GM12878 (cell line): ENCODE data around the gene ELAVL3. TPM values are rescaled to one million over a fixed set of nuclear protein-coding genes. Genes with fewer than 3 reads are reported as not detected.
A peak's percentile ranks its signal among the peaks of the same experiment; 100 is the strongest.

Source experiments
- BCL11A ChIP-seq: IDR thresholded peaks from 2 replicates; pipeline ENCODE4 v1.6.1; 2011; ENCODE audit warnings: low read depth, low read length
- BRCA1 ChIP-seq: IDR thresholded peaks from 2 replicates; pipeline ENCODE4 v1.6.1; 2011; ENCODE audit warnings: low read depth, low read length, improper control_type of control experiment
- CREM ChIP-seq: IDR thresholded peaks from 2 replicates; pipeline ENCODE4 v1.6.1; 2014; ENCODE audit warnings: antibody characterized with exemption, low read depth
- DPF2 ChIP-seq: fragments of 450-650 bp; IDR thresholded peaks from 2 replicates; pipeline ENCODE4 v1.6.1; 2017; ENCODE audit warnings: mild to moderate bottlenecking
- EP300 ChIP-seq, 2 experiments: fragments of 150-350 bp in 1 of 2; IDR thresholded peaks; 2 replicates each; pipeline ENCODE4 v1.6.1; 2011 to 2012; ENCODE audit warnings: low read depth in 2 of 2, low read length in 2 of 2, borderline replicate concordance in 1 of 2, improper control_type of control experiment in 1 of 2, inconsistent platforms in 1 of 2; ENCODE audit not compliant: control insufficient read depth in 1 of 2
- FOXM1 ChIP-seq: IDR thresholded peaks from 2 replicates; pipeline ENCODE4 v1.6.1; 2012; ENCODE audit warnings: low read depth, mild to moderate bottlenecking, inconsistent platforms, low read length, moderate library complexity
- HDGF ChIP-seq: fragments of 450-650 bp; IDR thresholded peaks from 2 replicates; pipeline ENCODE4 v1.6.1; 2016; ENCODE audit warnings: antibody characterized with exemption
- IRF4 ChIP-seq: IDR thresholded peaks from 2 replicates; pipeline ENCODE4 v1.6.1; 2011; ENCODE audit warnings: low read depth, low read length
- MTA2 ChIP-seq: fragments of 450-650 bp; IDR thresholded peaks from 2 replicates; pipeline ENCODE4 v1.6.1; 2016; ENCODE audit warnings: low read depth, mild to moderate bottlenecking, moderate library complexity
- MTA3 ChIP-seq: IDR thresholded peaks from 2 replicates; pipeline ENCODE4 v1.6.1; 2012; ENCODE audit warnings: low read length, inconsistent platforms, borderline replicate concordance
- NBN ChIP-seq: fragments of 450-650 bp; IDR thresholded peaks from 2 replicates; pipeline ENCODE4 v1.6.1; 2016
- NFIC ChIP-seq: IDR thresholded peaks from 2 replicates; pipeline ENCODE4 v1.6.1; 2012; ENCODE audit warnings: low read depth, mild to moderate bottlenecking, inconsistent platforms, low read length, moderate library complexity
- NRF1 ChIP-seq: conservative IDR thresholded peaks from 2 replicates; pipeline ENCODE4 v1.6.1; 2011; ENCODE audit warnings: mild to moderate bottlenecking, low read depth, low read length, improper control_type of control experiment
- POU2F2 ChIP-seq: IDR thresholded peaks from 3 replicates; pipeline ENCODE4 v1.6.1; 2011; ENCODE audit warnings: low read depth, mild to moderate bottlenecking, low read length, borderline replicate concordance
- RCOR1 ChIP-seq: conservative IDR thresholded peaks from 2 replicates; pipeline ENCODE4 v1.6.1; 2012; ENCODE audit warnings: low read depth, low read length, improper control_type of control experiment
- RFX5 ChIP-seq: IDR thresholded peaks from 2 replicates; pipeline ENCODE4 v1.6.1; 2011; ENCODE audit warnings: low read depth, low read length, improper control_type of control experiment
- RUNX3 ChIP-seq: IDR thresholded peaks from 2 replicates; pipeline ENCODE4 v1.6.1; 2012; ENCODE audit warnings: low read length, inconsistent platforms
- SMARCA5 ChIP-seq: fragments of 450-650 bp; IDR thresholded peaks from 2 replicates; pipeline ENCODE4 v1.6.1; 2017; ENCODE audit warnings: mild to moderate bottlenecking
- TAF1 ChIP-seq: IDR thresholded peaks from 2 replicates; pipeline ENCODE4 v1.6.1; 2011; ENCODE audit warnings: mild to moderate bottlenecking, low read depth, low read length, borderline replicate concordance
- TARDBP ChIP-seq: IDR thresholded peaks from 2 replicates; pipeline ENCODE4 v1.6.1; 2016; ENCODE audit warnings: borderline replicate concordance
- WRNIP1 ChIP-seq: IDR thresholded peaks from 2 replicates; pipeline ENCODE4 v1.6.1; 2011; ENCODE audit warnings: low read depth, low read length, improper control_type of control experiment, borderline replicate concordance
- YBX1 ChIP-seq: fragments of 450-650 bp; IDR thresholded peaks from 2 replicates; pipeline ENCODE4 v1.6.1; 2016; ENCODE audit warnings: antibody characterized with exemption
- YY1 ChIP-seq: IDR thresholded peaks from 2 replicates; pipeline ENCODE4 v1.6.1; 2011; ENCODE audit warnings: low read depth, mild to moderate bottlenecking, low read length
- ZNF207 ChIP-seq: fragments of 450-650 bp; IDR thresholded peaks from 2 replicates; pipeline ENCODE4 v1.6.1; 2014; ENCODE audit warnings: antibody characterized with exemption, mild to moderate bottlenecking, borderline replicate concordance
- ZNF274 ChIP-seq: IDR thresholded peaks from one replicate; pipeline ENCODE4 v1.8.0; 2011; ENCODE audit not compliant: insufficient read length, insufficient read depth
- ZNF384 ChIP-seq: IDR thresholded peaks from 2 replicates; pipeline ENCODE4 v1.6.1; 2012; ENCODE audit warnings: low read depth, mild to moderate bottlenecking, low read length, improper control_type of control experiment, borderline replicate concordance
- polyA plus RNA-seq, 11 experiments: library from polyadenylated mRNA; depleted of rRNA in 4 of 11; unstranded in 6 of 11; stranded (reverse) in 5 of 11; fragments of >200 nt; fragmentation: Nextera tagmentation in 4 of 11; fragmentation: Illumina TruSeq in 1 of 11; extraction: Ambion mirVana in 4 of 11; extraction: Trizol in 1 of 11; gene quantifications; 1 replicate in 1 of 11; 2 replicates in 10 of 11; pipeline versions ENCODE4 v1.2.1 to v1.2.3, GENCODE V29; 2011 to 2016; ENCODE audit warnings: inconsistent platforms in 2 of 11, missing spikeins in 2 of 11, low read depth in 1 of 11
- total RNA-seq, 4 experiments: library from RNA; depleted of rRNA in 3 of 4; stranded (reverse); fragments of >200 nt in 3 of 4; fragmentation: Illumina TruSeq in 1 of 4; extraction: Trizol in 1 of 4; gene quantifications; 2 replicates each; pipeline versions ENCODE4 v1.2.1 to v1.2.3, GENCODE V29; 2013 to 2021
- TF ChIP-seq, protein P1 (sequence below): IDR thresholded peaks from 2 replicates; pipeline ENCODE4 v1.6.1; 2012; ENCODE audit warnings: mild to moderate bottlenecking, low read depth, low read length
- TF ChIP-seq, protein P2 (sequence below): IDR thresholded peaks from 2 replicates; pipeline ENCODE4 v1.6.1; 2012; ENCODE audit warnings: low read length, inconsistent platforms
- TF ChIP-seq, protein P3 (sequence below): IDR thresholded peaks from 2 replicates; pipeline ENCODE4 v1.6.1; 2011; ENCODE audit warnings: low read depth, low read length, improper control_type of control experiment, borderline replicate concordance

The ELAVL3 gene
- total and polyA plus RNA-seq, 10 of the 15 experiments (the other 5 are each of a cell fraction or from before 2014, with no cell fraction given) = under 0.01 to 0.05 (median 0.01) TPM; not detected in 7

DNA sequence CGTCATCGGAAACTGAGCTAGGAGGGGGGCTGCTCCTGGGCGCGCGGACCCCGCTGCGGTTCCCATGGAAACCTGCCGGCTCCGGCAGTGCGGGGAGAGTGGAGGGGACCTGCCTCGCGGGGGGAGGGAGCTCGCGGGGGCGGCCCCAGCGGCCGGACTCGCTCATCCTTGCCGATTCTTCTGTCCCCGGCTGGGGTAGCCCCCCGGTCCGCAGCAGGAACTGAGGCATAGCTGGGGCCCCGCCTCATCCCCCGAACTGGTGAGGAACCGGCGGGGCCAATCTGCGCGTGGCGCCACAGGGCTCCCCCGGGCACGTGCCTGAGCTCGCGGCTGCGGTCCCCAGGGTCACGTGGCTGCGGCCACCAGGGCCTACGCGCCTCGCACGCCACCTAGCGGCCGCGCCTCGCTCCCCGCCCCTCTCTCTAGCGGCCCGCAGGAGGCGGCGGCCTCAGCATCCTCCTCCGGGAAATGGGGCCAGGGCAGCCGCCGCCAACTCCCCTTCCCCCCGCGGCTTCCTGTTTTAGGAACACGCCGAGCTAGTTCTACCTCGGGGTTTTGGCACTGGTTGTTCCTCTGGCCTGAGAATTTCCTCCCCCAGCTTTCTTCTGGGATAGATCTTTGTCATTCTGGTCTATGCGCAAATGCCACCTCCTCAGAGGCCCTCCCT, 1.7 kb upstream of the ELAVL3 start (continued):
- TF ChIP-seq, protein P1, sequence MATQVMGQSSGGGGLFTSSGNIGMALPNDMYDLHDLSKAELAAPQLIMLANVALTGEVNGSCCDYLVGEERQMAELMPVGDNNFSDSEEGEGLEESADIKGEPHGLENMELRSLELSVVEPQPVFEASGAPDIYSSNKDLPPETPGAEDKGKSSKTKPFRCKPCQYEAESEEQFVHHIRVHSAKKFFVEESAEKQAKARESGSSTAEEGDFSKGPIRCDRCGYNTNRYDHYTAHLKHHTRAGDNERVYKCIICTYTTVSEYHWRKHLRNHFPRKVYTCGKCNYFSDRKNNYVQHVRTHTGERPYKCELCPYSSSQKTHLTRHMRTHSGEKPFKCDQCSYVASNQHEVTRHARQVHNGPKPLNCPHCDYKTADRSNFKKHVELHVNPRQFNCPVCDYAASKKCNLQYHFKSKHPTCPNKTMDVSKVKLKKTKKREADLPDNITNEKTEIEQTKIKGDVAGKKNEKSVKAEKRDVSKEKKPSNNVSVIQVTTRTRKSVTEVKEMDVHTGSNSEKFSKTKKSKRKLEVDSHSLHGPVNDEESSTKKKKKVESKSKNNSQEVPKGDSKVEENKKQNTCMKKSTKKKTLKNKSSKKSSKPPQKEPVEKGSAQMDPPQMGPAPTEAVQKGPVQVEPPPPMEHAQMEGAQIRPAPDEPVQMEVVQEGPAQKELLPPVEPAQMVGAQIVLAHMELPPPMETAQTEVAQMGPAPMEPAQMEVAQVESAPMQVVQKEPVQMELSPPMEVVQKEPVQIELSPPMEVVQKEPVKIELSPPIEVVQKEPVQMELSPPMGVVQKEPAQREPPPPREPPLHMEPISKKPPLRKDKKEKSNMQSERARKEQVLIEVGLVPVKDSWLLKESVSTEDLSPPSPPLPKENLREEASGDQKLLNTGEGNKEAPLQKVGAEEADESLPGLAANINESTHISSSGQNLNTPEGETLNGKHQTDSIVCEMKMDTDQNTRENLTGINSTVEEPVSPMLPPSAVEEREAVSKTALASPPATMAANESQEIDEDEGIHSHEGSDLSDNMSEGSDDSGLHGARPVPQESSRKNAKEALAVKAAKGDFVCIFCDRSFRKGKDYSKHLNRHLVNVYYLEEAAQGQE = 0 out of 2 replicates have a peak, but pooled peaks have one; percentile 23
- TF ChIP-seq DPF2 (peak; percentile 89), RFX5 (no peak), YBX1 (no peak), ZNF274 (no peak), NBN (no peak; the same call in 1 of the 2 replicates), HDGF (no peak), EP300 (IDR thresholded peaks at IDR 0.05; ENCODE audit: borderline replicate concordance in 1 of 2, control insufficient read depth in 1 of 2, low read depth in 2 of 2, low read length in 2 of 2) (peak; percentile 7 to 35; a peak in 1 of 4 replicates), TARDBP (no peak), RCOR1 (peak; percentile 83; the same call in 1 of the 2 replicates), RUNX3 (peak; percentile 95), ZNF207 (peak; percentile 91; the same call in 1 of the 2 replicates), BCL11A (no peak), IRF4 (peak; percentile 5; the same call in 1 of the 2 replicates), POU2F2 (peak; percentile 66; the same call in 2 of the 3 replicates), CREM (peak; percentile 23; the same call in 1 of the 2 replicates), FOXM1 (no peak), WRNIP1 (no peak), NRF1 (no peak), ZNF384 (no peak), SMARCA5 (peak; percentile 100), BRCA1 (no peak), YY1 (peak; percentile 85), NFIC (no peak), MTA2 (no peak), TAF1 (peak; percentile 28; the same call in 1 of the 2 replicates), MTA3 (no peak)
- TF ChIP-seq, protein P2, sequence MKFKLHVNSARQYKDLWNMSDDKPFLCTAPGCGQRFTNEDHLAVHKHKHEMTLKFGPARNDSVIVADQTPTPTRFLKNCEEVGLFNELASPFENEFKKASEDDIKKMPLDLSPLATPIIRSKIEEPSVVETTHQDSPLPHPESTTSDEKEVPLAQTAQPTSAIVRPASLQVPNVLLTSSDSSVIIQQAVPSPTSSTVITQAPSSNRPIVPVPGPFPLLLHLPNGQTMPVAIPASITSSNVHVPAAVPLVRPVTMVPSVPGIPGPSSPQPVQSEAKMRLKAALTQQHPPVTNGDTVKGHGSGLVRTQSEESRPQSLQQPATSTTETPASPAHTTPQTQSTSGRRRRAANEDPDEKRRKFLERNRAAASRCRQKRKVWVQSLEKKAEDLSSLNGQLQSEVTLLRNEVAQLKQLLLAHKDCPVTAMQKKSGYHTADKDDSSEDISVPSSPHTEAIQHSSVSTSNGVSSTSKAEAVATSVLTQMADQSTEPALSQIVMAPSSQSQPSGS = no peak
- TF ChIP-seq, protein P3, sequence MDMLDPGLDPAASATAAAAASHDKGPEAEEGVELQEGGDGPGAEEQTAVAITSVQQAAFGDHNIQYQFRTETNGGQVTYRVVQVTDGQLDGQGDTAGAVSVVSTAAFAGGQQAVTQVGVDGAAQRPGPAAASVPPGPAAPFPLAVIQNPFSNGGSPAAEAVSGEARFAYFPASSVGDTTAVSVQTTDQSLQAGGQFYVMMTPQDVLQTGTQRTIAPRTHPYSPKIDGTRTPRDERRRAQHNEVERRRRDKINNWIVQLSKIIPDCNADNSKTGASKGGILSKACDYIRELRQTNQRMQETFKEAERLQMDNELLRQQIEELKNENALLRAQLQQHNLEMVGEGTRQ = peak; percentile 94
